ENCODE measurements around the gene PLXDC1.

PLXDC1 gene

DNA sequence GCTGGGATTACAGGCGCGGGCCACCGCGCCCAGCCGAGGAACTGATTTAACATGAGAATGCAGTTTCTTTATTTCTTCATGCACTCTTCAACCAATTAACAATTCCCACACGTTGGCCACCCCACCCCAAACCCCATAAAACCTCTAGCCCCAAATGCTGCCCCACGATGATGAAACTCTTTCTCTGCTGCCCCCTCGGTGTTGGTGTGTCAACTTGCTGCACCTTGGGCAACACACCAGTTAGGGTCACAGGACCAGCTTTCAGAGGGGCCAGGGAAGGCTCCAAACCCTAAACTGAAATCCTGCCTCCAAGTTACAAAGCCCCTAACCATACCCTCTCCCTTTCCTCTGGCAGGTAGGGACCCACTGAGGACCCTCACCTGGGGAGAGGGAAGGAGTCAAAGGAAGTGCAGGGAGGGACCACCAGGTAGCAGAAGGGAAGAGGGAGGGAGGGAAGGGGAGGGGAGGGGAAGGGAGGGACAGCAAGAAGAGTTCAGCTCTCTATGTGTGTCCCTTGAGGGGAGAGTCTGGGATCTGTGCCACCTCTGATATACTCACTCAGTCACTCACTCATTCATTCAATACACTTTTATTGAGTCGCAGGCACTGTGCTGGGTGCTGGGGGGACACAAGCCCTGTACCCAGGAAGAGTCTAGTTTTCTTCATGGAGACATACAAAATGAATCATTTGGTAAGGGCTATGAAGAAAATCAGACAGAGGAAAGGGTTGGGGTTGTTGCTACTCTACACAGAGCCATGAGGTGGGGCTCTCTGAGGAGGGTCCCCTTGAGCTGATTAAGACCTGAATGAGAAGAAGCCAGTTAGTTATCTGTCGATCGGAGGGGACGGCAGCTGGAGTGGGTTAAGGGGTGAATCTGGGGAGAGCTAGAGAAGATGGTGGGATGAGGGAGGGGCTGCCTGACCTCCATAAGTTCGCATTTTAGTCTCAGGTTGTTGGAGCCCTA lies 3.9 kb downstream of the PLXDC1 start:
- H3K27ac ChIP-seq (ENCODE audit: low read length), result no peak overlapping the region
- H3K4me3 ChIP-seq (ENCODE audit: low read length), result no peak overlapping the region
- no peak overlapping the region for H2AFZ ChIP-seq (ENCODE audit: low read depth, low read length)
- no peaks in the 10 kb centered on the region for H3K36me3 ChIP-seq (replicated peaks; ENCODE audit: low read depth, low read length)
- H3K9me3 ChIP-seq (ENCODE audit: insufficient read depth, low read length), result no peaks in the 10 kb centered on the region
- peaks cover 44% of the 10 kb centered on the region for H3K27me3 ChIP-seq (ENCODE audit: low read depth, low read length)
- H3K4me1 ChIP-seq (ENCODE audit: low read length), result peaks cover 9% of the 10 kb centered on the region
- H3K79me2 ChIP-seq (ENCODE audit: low read length), result no peaks in the 10 kb centered on the region
- H3K4me2 ChIP-seq (ENCODE audit: low read length), result no peak overlapping the region
- H3K9ac ChIP-seq (ENCODE audit: low read length), result no peak overlapping the region
- TF ChIP-seq CTCF (IDR thresholded peaks at IDR 0.05; ENCODE audit: low read depth, low read length), result no peak
- TF ChIP-seq EZH2phosphoT487 (IDR thresholded peaks at IDR 0.05; ENCODE audit: low read depth), result no peak
- no peaks in the 10 kb centered on the region for H4K20me1 ChIP-seq (ENCODE audit: insufficient read depth, low read length)

- Histone ChIP-seq H3K27me3 (ENCODE audit: low read depth, low read length) (peaks cover 40% of the 10 kb centered on the region), H3K9ac (ENCODE audit: low read length) (no peak overlapping the region), H3K36me3 (replicated peaks; ENCODE audit: low read depth, low read length) (no peaks in the 10 kb centered on the region), H3K9me3 (ENCODE audit: insufficient read depth, low read length) (no peaks in the 10 kb centered on the region), H3K4me1 (ENCODE audit: low read length) (0 out of 2 replicates have a peak, but pooled peaks cover 3% of the 10 kb centered on the region), H3K79me2 (ENCODE audit: low read length) (no peaks in the 10 kb centered on the region), H3K4me3 (ENCODE audit: low read length) (no peak overlapping the region), H3K27ac (ENCODE audit: low read length) (no peak overlapping the region), H2AFZ (ENCODE audit: low read depth, low read length) (no peak overlapping the region), H4K20me1 (ENCODE audit: insufficient read depth, low read length) (no peaks in the 10 kb centered on the region), H3K4me2 (ENCODE audit: low read length) (no peak overlapping the region)
- TF ChIP-seq CTCF (IDR thresholded peaks at IDR 0.05; ENCODE audit: low read depth, low read length), result no peak
- no peak for TF ChIP-seq EZH2phosphoT487 (IDR thresholded peaks at IDR 0.05; ENCODE audit: low read depth)
Measured at GRCh38 chr17:39146273-39146672, 5.2 kb downstream of the PLXDC1 start.

DNA sequence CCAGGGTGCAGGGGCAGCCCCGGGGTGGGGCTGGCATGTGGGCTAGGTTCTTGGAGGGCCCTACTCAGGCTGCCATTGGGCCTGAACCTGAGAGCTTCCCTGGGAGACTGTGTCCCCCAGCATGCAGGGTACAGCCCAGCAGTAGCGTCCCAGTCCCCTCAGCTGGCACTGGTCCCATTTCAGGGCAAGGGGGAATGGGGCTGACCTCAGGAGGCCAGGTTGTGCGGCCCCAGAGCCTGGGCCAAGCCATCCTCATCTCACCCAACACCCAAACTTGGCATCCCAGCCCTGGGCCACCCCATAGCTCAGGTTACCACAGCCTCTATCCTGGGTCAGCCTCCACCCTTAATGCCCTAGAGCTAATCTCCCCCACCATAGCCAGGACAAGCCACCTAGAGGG lies 6.3 kb downstream of the PLXDC1 start:
- Histone ChIP-seq H3K36me3 (replicated peaks; ENCODE audit: low read depth, low read length) (no peaks in the 10 kb centered on the region), H3K4me3 (ENCODE audit: low read length) (no peak overlapping the region), H3K9ac (ENCODE audit: low read length) (no peak overlapping the region), H3K9me3 (ENCODE audit: insufficient read depth, low read length) (no peaks in the 10 kb centered on the region), H2AFZ (ENCODE audit: low read depth, low read length) (no peak overlapping the region), H3K27ac (ENCODE audit: low read length) (no peak overlapping the region), H3K4me1 (ENCODE audit: low read length) (no peaks in the 10 kb centered on the region), H3K27me3 (ENCODE audit: low read depth, low read length) (peaks cover 29% of the 10 kb centered on the region), H3K79me2 (ENCODE audit: low read length) (no peaks in the 10 kb centered on the region), H4K20me1 (ENCODE audit: insufficient read depth, low read length) (no peaks in the 10 kb centered on the region), H3K4me2 (ENCODE audit: low read length) (no peak overlapping the region)
- TF ChIP-seq CTCF (IDR thresholded peaks at IDR 0.05; ENCODE audit: low read depth, low read length) (no peak), EZH2phosphoT487 (IDR thresholded peaks at IDR 0.05; ENCODE audit: low read depth) (no peak)

GRCh38 chr17:39144416-39144840 lies 7.0 kb downstream of the PLXDC1 start:
- H3K9ac ChIP-seq (ENCODE audit: low read length), result no peak overlapping the region
- H2AFZ ChIP-seq (ENCODE audit: low read depth, low read length), result no peak overlapping the region
- no peaks in the 10 kb centered on the region for H3K9me3 ChIP-seq (ENCODE audit: insufficient read depth, low read length)
- H3K79me2 ChIP-seq (ENCODE audit: low read length), result no peaks in the 10 kb centered on the region
- no peak overlapping the region for H3K27ac ChIP-seq (ENCODE audit: low read length)
- peaks cover 2% of the 10 kb centered on the region; the same call in 1 of the 2 replicates for H3K4me1 ChIP-seq (ENCODE audit: low read length)
- H4K20me1 ChIP-seq (ENCODE audit: insufficient read depth, low read length), result no peaks in the 10 kb centered on the region
- no peak overlapping the region for H3K4me3 ChIP-seq (ENCODE audit: low read length)
- TF ChIP-seq EZH2phosphoT487 (IDR thresholded peaks at IDR 0.05; ENCODE audit: low read depth) (no peak), CTCF (IDR thresholded peaks at IDR 0.05; ENCODE audit: low read depth, low read length) (no peak)
- H3K27me3 ChIP-seq (ENCODE audit: low read depth, low read length), result peaks cover 22% of the 10 kb centered on the region
- no peaks in the 10 kb centered on the region for H3K36me3 ChIP-seq (replicated peaks; ENCODE audit: low read depth, low read length)
- H3K4me2 ChIP-seq (ENCODE audit: low read length), result no peak overlapping the region
